T-helper 1 cell (primary cell): ENCODE data around the gene RARG.
"Not testable (repeated sequence)": the region's sequence is repeated elsewhere in the genome, so short reads cannot be mapped to it uniquely, and the experiment has no call there.

Experiments used
- DNase-seq, 5 donors: peaks; one replicate each; pipeline ENCODE4 v3.0.0-alpha.2; 2012 to 2020

RARG gene

GRCh38 chr12:53190108-53190729, 41.8 kb downstream of the RARG start:
- DNase-seq, result peak in 2 of 5 donors; percentile 32 to 50

- no peak for DNase-seq
These were observed 44.7 kb downstream of the RARG start for GRCh38 chr12:53187145-53187899.

GRCh38 chr12:53186745-53187144, 45.3 kb downstream of the RARG start:
- DNase-seq, result no peak

- no peak for DNase-seq
These were observed 46.3 kb downstream of the RARG start for GRCh38 chr12:53185582-53186153.

GRCh38 chr12:53184828-53185227, 47.2 kb downstream of the RARG start:
- DNase-seq, result no peak

GRCh38 chr12:53182903-53183302, 49.1 kb downstream of the RARG start:
- no peak for DNase-seq

- DNase-seq, result no peak
These were observed 50.1 kb downstream of the RARG start for GRCh38 chr12:53181935-53182334.

GRCh38 chr12:53180931-53181645, 50.9 kb downstream of the RARG start:
- peak in 2 of 5 donors; percentile 74 to 87 for DNase-seq

GRCh38 chr12:53180220-53180930, 51.6 kb downstream of the RARG start, which contains the start of the genes CSAD and ZNF740:
Gene CSAD (minus strand): TSS chr12:53180925. CDS start chr12:53173470, 7,455 bp downstream.
Gene ZNF740 (plus strand): TSS chr12:53180722. CDS start chr12:53181984, 1,262 bp downstream.
- peak; percentile 97 to 99 (median 97) for DNase-seq

- no peak for DNase-seq
These were observed 52.3 kb downstream of the RARG start for GRCh38 chr12:53179687-53180219.

- DNase-seq, result not testable (repeated sequence)
These were observed 53.2 kb downstream of the RARG start for GRCh38 chr12:53178803-53179202.

GRCh38 chr12:53177447-53177846, 54.6 kb downstream of the RARG start:
- DNase-seq, result not testable (repeated sequence)

GRCh38 chr12:53176750-53177149, 55.3 kb downstream of the RARG start:
- no peak for DNase-seq

- no peak for DNase-seq
These were observed 57.0 kb downstream of the RARG start for GRCh38 chr12:53174881-53175491.

- DNase-seq, result no peak
These were observed 58.8 kb downstream of the RARG start for GRCh38 chr12:53173085-53173715.

GRCh38 chr12:53172352-53172751, 59.7 kb downstream of the RARG start:
- DNase-seq, result no peak

GRCh38 chr12:53171725-53172329, 60.2 kb downstream of the RARG start:
- DNase-seq, result no peak

GRCh38 chr12:53170876-53171724, 60.9 kb downstream of the RARG start:
- no peak for DNase-seq

- DNase-seq, result no peak
These were observed 61.8 kb downstream of the RARG start for GRCh38 chr12:53170215-53170614.

GRCh38 chr12:53169644-53170043, 62.4 kb downstream of the RARG start:
- DNase-seq, result no peak
